Peyer's patch (tissue), 4 donors: Measurements from ENCODE around the gene C1orf185. TPM values are rescaled to one million over a fixed set of nuclear protein-coding genes. Genes with fewer than 3 reads are reported as not detected.
A peak's percentile ranks its signal among the peaks of the same experiment; 100 is the strongest.

Experiments used
- DNase-seq, 3 donors: peaks; one replicate each; pipeline ENCODE4 v3.0.0-alpha.2; 2017 to 2019
- H3K27ac ChIP-seq, 4 donors: fragments of 200-600 bp; sonication (generic); one replicate each; pipeline ENCODE4 v1.5.1; 2016 to 2019
- H3K27me3 ChIP-seq, 2 donors: fragments of 200-600 bp; sonication (generic); one replicate each; pipeline ENCODE4 v1.5.1; 2019
- H3K36me3 ChIP-seq, 3 donors: fragments of 200-600 bp; sonication (generic); one replicate each; pipeline ENCODE4 v1.5.1; 2016 to 2019
- H3K4me1 ChIP-seq, 4 donors: fragments of 200-600 bp; sonication (generic); one replicate each; pipeline ENCODE4 v1.5.1; 2016 to 2019
- H3K4me3 ChIP-seq, 4 donors: fragments of 200-600 bp; sonication (generic); 1 replicate in 3 of 4; 2 replicates in 1 of 4; pipeline ENCODE4 v1.5.1; 2016 to 2019; ENCODE audit warnings: mild to moderate bottlenecking in 1 of 4
- H3K9me3 ChIP-seq, 4 donors: fragments of 200-600 bp; sonication (generic); one replicate each; pipeline ENCODE4 v1.5.1; 2016 to 2019; ENCODE audit warnings: mild to moderate bottlenecking in 1 of 4
- POLR2A ChIP-seq, 2 donors: fragments of 450-650 bp; IDR thresholded peaks; one replicate each; pipeline ENCODE4 v1.5.1; 2017; ENCODE audit warnings: antibody characterized with exemption in 2 of 2, mild to moderate bottlenecking in 2 of 2, moderate library complexity in 2 of 2
- total RNA-seq, 4 donors: library from RNA; depleted of rRNA; stranded (reverse); fragments of >200 nt; gene quantifications; one replicate each; pipeline ENCODE4 v1.1.0, GENCODE V29; 2016
- TF ChIP-seq, protein P1 (sequence below), 6 experiments: fragments of 450-650 bp in 4 of 6; fragments of 200-600 bp in 2 of 6; sonication (generic) in 1 of 6; IDR thresholded peaks; one replicate each; pipeline ENCODE4 v1.5.1; 2017 to 2019; ENCODE audit warnings: antibody characterized with exemption in 6 of 6, mild to moderate bottlenecking in 3 of 6, moderate library complexity in 1 of 6

The C1orf185 gene
- total RNA-seq, 4 donors from 2014 or later, result not detected

DNA sequence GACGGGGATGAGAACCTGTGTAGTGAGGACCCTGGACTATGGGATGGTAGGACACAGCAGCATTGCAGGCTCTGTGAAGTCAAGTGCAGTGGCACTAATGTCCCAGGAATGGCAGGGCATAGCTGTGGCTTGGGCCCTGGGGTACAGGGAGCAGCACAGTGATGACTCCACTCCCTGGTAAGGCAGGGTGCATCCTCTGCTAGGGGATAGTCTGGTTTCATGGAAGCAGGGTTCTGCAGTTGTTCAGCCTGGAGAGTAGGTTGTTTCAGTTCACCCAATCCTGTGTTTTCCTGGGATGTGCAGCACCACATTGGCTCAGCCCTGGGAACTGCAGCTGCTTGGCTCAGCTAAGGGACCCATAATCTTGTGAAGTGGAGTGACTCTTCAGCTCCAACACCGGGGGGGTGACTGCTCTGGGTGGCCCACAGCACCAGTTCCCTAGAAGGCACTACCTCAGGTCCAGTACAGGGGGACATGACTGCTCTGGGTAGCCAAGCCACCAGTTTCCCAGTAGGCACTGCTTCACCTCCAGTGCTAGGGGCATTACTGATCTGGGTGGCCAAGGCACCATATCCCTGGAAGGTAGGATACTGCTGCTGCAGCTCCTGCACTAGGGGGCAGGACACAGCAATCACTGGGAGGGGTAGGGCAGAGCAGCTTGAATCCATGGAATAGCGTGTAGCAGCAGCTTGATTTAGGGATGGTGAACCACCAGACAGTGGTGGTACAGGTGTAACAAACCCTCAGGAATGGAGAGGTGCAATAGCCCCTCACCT lies 15.3 kb upstream of the C1orf185 start:
- Histone ChIP-seq H3K27ac (no peak overlapping the region), H3K4me1 (no peaks in the 10 kb centered on the region), H3K4me3 (no peak overlapping the region), H3K9me3 (no peaks in the 10 kb centered on the region), H3K27me3 (no peaks in the 10 kb centered on the region), H3K36me3 (no peaks in the 10 kb centered on the region)
- TF ChIP-seq POLR2A (IDR thresholded peaks at IDR 0.05), result no peak
- TF ChIP-seq, protein P1, sequence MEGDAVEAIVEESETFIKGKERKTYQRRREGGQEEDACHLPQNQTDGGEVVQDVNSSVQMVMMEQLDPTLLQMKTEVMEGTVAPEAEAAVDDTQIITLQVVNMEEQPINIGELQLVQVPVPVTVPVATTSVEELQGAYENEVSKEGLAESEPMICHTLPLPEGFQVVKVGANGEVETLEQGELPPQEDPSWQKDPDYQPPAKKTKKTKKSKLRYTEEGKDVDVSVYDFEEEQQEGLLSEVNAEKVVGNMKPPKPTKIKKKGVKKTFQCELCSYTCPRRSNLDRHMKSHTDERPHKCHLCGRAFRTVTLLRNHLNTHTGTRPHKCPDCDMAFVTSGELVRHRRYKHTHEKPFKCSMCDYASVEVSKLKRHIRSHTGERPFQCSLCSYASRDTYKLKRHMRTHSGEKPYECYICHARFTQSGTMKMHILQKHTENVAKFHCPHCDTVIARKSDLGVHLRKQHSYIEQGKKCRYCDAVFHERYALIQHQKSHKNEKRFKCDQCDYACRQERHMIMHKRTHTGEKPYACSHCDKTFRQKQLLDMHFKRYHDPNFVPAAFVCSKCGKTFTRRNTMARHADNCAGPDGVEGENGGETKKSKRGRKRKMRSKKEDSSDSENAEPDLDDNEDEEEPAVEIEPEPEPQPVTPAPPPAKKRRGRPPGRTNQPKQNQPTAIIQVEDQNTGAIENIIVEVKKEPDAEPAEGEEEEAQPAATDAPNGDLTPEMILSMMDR (IDR thresholded peaks at IDR 0.05), result no peak
- DNase-seq, result no peak

DNA sequence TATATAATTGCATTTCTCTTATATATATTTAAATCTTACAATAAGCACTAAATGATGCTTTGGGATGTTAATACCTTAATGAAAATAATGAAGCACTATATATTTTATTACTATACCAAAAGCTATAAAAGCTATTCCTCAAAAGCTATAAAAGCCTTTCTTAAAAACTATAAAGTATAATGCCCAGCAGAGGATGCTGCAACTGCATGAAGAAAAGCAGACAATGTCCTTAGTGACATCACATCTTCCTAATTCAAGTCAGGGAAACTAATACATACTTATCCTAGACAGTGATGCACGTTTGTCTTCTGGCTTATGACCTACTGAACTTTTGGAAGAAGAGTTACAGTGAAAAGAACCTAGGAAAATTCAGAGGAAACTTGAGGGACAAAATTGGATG lies 13.6 kb upstream of the C1orf185 start:
- Histone ChIP-seq H3K4me1 (no peaks in the 10 kb centered on the region), H3K9me3 (no peaks in the 10 kb centered on the region), H3K36me3 (no peaks in the 10 kb centered on the region), H3K27ac (no peak overlapping the region), H3K4me3 (no peak overlapping the region), H3K27me3 (no peaks in the 10 kb centered on the region)
- no peak for DNase-seq
- TF ChIP-seq POLR2A (IDR thresholded peaks at IDR 0.05), result no peak
- TF ChIP-seq, protein P1 (IDR thresholded peaks at IDR 0.05), result peak in 3 of 6 experiments; percentile 25 to 46 (median 32)

DNA sequence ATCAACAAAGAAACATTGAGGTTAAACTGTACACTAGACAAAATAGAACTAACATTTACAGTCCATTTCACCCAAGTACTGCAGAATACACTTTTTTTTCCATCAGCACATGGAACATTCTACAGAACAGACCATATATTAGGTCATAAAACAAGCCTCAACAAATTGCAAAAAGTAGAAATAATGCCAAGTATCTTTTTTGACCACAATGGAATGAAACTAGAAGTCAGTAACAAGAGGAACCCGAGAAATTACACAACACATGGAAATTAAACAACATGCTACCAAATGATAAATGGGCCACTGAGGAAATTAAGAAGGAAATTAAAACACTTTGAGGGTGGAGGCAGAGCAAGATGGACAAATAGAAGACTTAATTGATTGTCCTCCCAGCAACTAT lies 8.4 kb upstream of the C1orf185 start:
- H3K4me1 ChIP-seq, result no peaks in the 10 kb centered on the region
- no peak for TF ChIP-seq POLR2A (IDR thresholded peaks at IDR 0.05)
- TF ChIP-seq, protein P1 (IDR thresholded peaks at IDR 0.05), result no peak

DNA sequence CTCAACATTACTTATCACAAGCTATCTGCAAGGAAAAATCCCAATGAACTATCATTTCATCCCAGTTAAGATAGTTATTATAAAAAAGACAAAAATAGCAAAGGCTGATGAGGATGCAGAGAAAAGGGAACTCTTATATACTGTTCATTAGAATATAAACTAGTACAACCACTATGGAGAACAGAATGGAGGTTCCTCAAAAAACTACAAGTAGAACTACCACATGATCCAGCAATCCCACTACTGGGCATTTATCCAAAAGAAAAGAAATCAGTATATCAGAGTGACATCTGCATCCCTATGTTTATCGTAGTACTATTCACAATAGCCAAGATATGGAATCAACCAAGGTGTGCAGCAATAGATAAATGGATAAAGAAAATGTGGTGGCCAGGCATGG lies 4.9 kb upstream of the C1orf185 start:
- no peaks in the 10 kb centered on the region for H3K9me3 ChIP-seq
- no peak overlapping the region for H3K4me3 ChIP-seq
- no peak overlapping the region for H3K27ac ChIP-seq
- no peaks in the 10 kb centered on the region for H3K4me1 ChIP-seq
- no peak for DNase-seq
- H3K27me3 ChIP-seq, result no peaks in the 10 kb centered on the region
- H3K36me3 ChIP-seq, result no peaks in the 10 kb centered on the region
- TF ChIP-seq, protein P1 (IDR thresholded peaks at IDR 0.05), result no peak
- no peak for TF ChIP-seq POLR2A (IDR thresholded peaks at IDR 0.05)

More for the DNA sequence above, 8.4 kb upstream of the C1orf185 start:
- H3K4me3 ChIP-seq, result no peak overlapping the region
- no peaks in the 10 kb centered on the region for H3K9me3 ChIP-seq
- no peaks in the 10 kb centered on the region for H3K27me3 ChIP-seq
- H3K36me3 ChIP-seq, result no peaks in the 10 kb centered on the region
- H3K27ac ChIP-seq, result no peak overlapping the region
- no peak for DNase-seq

DNA sequence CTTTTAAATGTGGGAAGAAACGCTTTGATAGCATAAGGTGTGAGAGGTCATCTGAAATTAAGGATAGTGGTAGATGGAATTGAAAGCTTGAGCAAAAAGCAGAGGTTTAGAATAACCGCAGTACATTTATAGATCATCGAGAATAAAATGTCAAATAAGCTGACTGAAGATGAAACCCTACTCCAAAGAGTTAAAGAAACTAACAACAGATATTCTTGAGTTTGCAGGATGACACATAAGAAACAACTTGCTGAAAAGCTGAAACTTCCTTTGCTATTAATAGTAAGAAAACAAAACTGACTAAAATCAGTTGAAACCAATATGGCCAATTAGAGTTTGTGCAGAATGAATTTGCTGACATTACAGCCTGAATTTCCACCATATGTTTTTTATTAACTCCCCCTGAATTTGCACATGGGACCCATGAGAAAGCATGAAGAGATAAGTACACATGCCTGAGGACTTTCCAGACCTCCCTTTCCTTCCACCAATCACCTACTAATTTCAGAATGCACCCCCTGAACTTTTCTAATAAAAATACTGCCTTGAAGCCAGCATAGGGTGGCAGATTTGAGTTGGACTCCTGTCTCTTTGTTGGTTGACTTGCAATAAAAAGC lies 1.7 kb upstream of the C1orf185 start:
- no peak for TF ChIP-seq POLR2A (IDR thresholded peaks at IDR 0.05)
- TF ChIP-seq, protein P1 (IDR thresholded peaks at IDR 0.05), result no peak
- no peaks in the 10 kb centered on the region for H3K36me3 ChIP-seq
- no peaks in the 10 kb centered on the region for H3K9me3 ChIP-seq
- no peaks in the 10 kb centered on the region for H3K4me1 ChIP-seq
- no peak overlapping the region for H3K4me3 ChIP-seq
- H3K27me3 ChIP-seq, result no peaks in the 10 kb centered on the region
- no peak for DNase-seq
- no peak overlapping the region for H3K27ac ChIP-seq
